Measurements from ENCODE around the gene FAM168A.

FAM168A gene

GRCh38 chr11:73516080-73516479 lies 81.8 kb downstream of the FAM168A start (continued):
- TF ChIP-seq POU6F1 (CRISPR knock-in tag; IDR thresholded peaks at IDR 0.05; ENCODE audit: borderline replicate concordance, low read depth) (no peak), PPARA (CRISPR knock-in tag; IDR thresholded peaks at IDR 0.05; ENCODE audit: borderline replicate concordance) (no peak), RARB (CRISPR knock-in tag; IDR thresholded peaks at IDR 0.05) (no peak), ISL1 (CRISPR knock-in tag; IDR thresholded peaks at IDR 0.05) (no peak), TOX (CRISPR knock-in tag; IDR thresholded peaks at IDR 0.05; ENCODE audit: borderline replicate concordance) (no peak), CREB5 (CRISPR knock-in tag; IDR thresholded peaks at IDR 0.05; ENCODE audit: low read depth) (no peak), ZFP3 (CRISPR knock-in tag; IDR thresholded peaks at IDR 0.05) (no peak), GLIS3 (CRISPR knock-in tag; IDR thresholded peaks at IDR 0.05) (no peak)

GRCh38 chr11:73513707-73514106 lies 84.2 kb downstream of the FAM168A start:
- no peak for TF ChIP-seq SNAI2 (CRISPR knock-in tag; IDR thresholded peaks at IDR 0.05)
- no peak for TF ChIP-seq GLIS3 (CRISPR knock-in tag; IDR thresholded peaks at IDR 0.05)
- no peak for TF ChIP-seq CSDC2 (CRISPR knock-in tag; IDR thresholded peaks at IDR 0.05)
- no peak for TF ChIP-seq RARB (CRISPR knock-in tag; IDR thresholded peaks at IDR 0.05)
- TF ChIP-seq TSHZ2 (CRISPR knock-in tag; IDR thresholded peaks at IDR 0.05), result no peak
- no peak for TF ChIP-seq ZFP30 (CRISPR knock-in tag; IDR thresholded peaks at IDR 0.05)
- TF ChIP-seq BACH2 (CRISPR knock-in tag; IDR thresholded peaks at IDR 0.05; ENCODE audit: borderline replicate concordance), result no peak
- ATAC-seq, result no peak

- TF ChIP-seq TOX (CRISPR knock-in tag; IDR thresholded peaks at IDR 0.05; ENCODE audit: borderline replicate concordance), result no peak
- no peak for TF ChIP-seq POU6F1 (CRISPR knock-in tag; IDR thresholded peaks at IDR 0.05; ENCODE audit: borderline replicate concordance, low read depth)
- no peak for TF ChIP-seq ZNF70 (CRISPR knock-in tag; IDR thresholded peaks at IDR 0.05)
- TF ChIP-seq ISL1 (CRISPR knock-in tag; IDR thresholded peaks at IDR 0.05), result no peak
- no peak for TF ChIP-seq CREB5 (CRISPR knock-in tag; IDR thresholded peaks at IDR 0.05; ENCODE audit: low read depth)
- TF ChIP-seq GLIS3 (CRISPR knock-in tag; IDR thresholded peaks at IDR 0.05), result no peak
- TF ChIP-seq ZC3H10 (CRISPR knock-in tag; IDR thresholded peaks at IDR 0.05), result no peak
- TF ChIP-seq ZNF565 (CRISPR knock-in tag; conservative IDR thresholded peaks at IDR 0.05; ENCODE audit: low read depth), result no peak
- TF ChIP-seq OSR1 (CRISPR knock-in tag; IDR thresholded peaks at IDR 0.05), result no peak
- no peak for TF ChIP-seq ESRRG (CRISPR knock-in tag; IDR thresholded peaks at IDR 0.05)
- no peak for TF ChIP-seq TCF4 (CRISPR knock-in tag; IDR thresholded peaks at IDR 0.05; ENCODE audit: borderline replicate concordance)
- ATAC-seq, result no peak
These were observed 87.0 kb downstream of the FAM168A start for GRCh38 chr11:73510877-73511276.

- TF ChIP-seq TCF4 (CRISPR knock-in tag; IDR thresholded peaks at IDR 0.05; ENCODE audit: borderline replicate concordance) (peak; percentile 37; the same call in 1 of the 2 replicates), BACH2 (CRISPR knock-in tag; IDR thresholded peaks at IDR 0.05; ENCODE audit: borderline replicate concordance) (no peak)
- no peak for ATAC-seq
These were observed 87.8 kb downstream of the FAM168A start for GRCh38 chr11:73510106-73510505.
